Left ventricle myocardium superior (tissue), 1 donor: ENCODE results near the gene DMWD. TPM values are rescaled to one million over a fixed set of nuclear protein-coding genes. Genes with fewer than 3 reads are reported as not detected.
A peak's percentile ranks its signal among the peaks of the same experiment; 100 is the strongest.

Source experiments
- ATAC-seq: fragments of 200-7000 bp; cut with Tn5 transposase; one replicate; pipeline ENCODE4 v1.9.1; 2020; ENCODE audit warnings: mild to moderate bottlenecking, moderate library complexity
- DNase-seq: peaks from one replicate; pipeline ENCODE4 v3.0.0-alpha.2; 2020
- intact Hi-C: fragments of 100-400 bp; cut with micrococcal nuclease; formaldehyde crosslinking; loops from one replicate; pipeline ENCODE4 v1.11.0; 2022
- total RNA-seq: library from RNA; stranded (reverse); fragmentation: NEBNext Ultra II Directional; extraction: Animal tissue kit (Norgen Biotek cat#: 25700); gene quantifications from one replicate; pipeline ENCODE4 v1.2.1, GENCODE V29; 2021
- donor health status: DM: no; HTN: yes; CAD: no; lungs with severe emphysema.

DMWD gene
- total RNA-seq, 1 donor from 2014 or later: 64.6 TPM

- ATAC-seq: no peak
- DNase-seq: no peak
- intact Hi-C loops: no loop called here
Observed at GRCh38 chr19:45777395-45777961, 15.2 kb downstream of the DMWD start.

- intact Hi-C loops: no loop called here
- no peak for ATAC-seq
- DNase-seq: no peak
Observed at GRCh38 chr19:45774765-45775164, 17.9 kb downstream of the DMWD start.

DNA sequence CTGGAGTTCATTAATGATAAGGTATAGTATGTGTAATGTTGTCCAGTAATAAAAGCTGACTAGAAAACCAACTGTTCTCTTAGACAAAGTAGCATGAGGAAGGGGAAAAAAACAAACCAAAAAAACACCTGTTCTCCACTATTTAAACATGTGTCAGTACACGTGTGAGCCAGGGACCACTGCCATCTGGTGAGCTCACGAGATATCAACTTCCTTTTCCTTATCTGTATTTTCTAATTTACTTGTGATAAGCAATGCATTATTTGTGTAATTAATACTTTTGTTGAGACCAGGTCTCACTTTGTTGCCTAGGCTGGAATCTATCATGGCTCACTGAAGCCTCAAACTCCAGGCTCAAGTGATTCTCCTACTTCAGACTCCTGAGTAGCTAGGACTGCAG lies 19.3 kb downstream of the DMWD start:
- no peak for ATAC-seq
- no peak for DNase-seq

DNA sequence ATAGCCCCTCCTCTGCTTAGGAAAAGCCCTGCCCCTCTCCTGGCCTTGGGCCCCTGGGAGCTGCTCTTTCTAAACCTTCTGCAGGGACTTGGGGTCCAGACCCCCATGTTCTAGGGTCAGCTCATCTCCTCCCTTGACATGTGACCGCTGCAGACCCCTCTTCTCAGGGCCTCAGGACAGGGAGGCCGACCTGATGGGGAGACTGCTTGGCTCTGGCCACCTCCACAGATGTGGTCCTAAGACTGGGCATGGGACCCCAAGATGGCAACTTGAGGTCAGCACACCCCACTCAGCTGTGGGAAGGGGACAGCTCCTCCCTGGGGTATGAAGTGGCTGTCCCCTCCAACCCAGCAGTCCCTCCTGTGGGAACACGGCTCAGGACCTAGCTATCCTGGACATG lies 19.7 kb downstream of the DMWD start:
- no peak for DNase-seq
- intact Hi-C loops: no loop called here
- ATAC-seq: no peak

More for the DNA sequence above, 19.3 kb downstream of the DMWD start:
- intact Hi-C loops: no loop called here

GRCh38 chr19:45772130-45772840 lies 20.4 kb downstream of the DMWD start:
- intact Hi-C loops: no loop called here
- no peak for DNase-seq
- ATAC-seq: no peak

DNA sequence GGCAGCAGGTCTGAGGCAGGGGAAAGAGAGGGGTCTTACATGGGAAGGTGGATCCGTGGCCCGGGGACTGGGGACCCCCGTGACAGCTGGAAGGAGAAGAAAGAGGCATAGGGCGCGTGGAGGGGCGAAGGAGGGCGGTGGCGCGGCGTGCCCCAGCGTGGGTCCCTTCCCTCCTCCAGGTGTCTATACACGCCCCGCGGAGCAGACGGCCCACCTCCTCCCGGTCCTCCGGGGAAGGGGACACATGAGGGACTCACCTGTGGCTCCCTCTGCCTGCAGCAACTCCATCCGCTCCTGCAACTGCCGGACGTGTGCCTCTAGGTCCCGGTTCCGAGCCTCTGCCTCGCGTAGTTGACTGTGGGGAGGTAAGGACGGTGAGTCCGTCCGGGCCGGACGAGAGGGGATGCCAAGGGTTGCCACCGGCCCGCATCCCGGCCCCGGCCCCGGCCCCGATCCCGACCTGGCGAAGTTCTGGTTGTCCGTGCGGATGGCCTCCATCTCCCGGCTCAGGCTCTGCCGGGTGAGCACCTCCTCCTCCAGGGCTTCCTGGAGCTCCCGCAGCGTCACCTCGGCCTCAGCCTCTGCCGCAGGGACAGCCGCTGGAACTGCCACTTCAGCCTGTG lies 21.2 kb downstream of the DMWD start:
- intact Hi-C loops: no loop called here
- ATAC-seq (no peak), DNase-seq (peak; percentile 54)

GRCh38 chr19:45770192-45771101 lies 22.2 kb downstream of the DMWD start:
- ATAC-seq: peak; percentile 76
- intact Hi-C loops: no loop called here

DNA sequence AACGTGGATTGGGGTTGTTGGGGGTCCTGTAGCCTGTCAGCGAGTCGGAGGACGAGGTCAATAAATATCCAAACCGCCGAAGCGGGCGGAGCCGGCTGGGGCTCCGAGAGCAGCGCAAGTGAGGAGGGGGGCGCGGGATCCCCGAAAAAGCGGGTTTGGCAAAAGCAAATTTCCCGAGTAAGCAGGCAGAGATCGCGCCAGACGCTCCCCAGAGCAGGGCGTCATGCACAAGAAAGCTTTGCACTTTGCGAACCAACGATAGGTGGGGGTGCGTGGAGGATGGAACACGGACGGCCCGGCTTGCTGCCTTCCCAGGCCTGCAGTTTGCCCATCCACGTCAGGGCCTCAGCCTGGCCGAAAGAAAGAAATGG lies 22.8 kb downstream of the DMWD start:
- intact Hi-C loops: no loop called here
- ATAC-seq: peak; percentile 0
- DNase-seq: peak; percentile 63

More at GRCh38 chr19:45770192-45771101, 22.2 kb downstream of the DMWD start:
- DNase-seq: peak; percentile 98

DNA sequence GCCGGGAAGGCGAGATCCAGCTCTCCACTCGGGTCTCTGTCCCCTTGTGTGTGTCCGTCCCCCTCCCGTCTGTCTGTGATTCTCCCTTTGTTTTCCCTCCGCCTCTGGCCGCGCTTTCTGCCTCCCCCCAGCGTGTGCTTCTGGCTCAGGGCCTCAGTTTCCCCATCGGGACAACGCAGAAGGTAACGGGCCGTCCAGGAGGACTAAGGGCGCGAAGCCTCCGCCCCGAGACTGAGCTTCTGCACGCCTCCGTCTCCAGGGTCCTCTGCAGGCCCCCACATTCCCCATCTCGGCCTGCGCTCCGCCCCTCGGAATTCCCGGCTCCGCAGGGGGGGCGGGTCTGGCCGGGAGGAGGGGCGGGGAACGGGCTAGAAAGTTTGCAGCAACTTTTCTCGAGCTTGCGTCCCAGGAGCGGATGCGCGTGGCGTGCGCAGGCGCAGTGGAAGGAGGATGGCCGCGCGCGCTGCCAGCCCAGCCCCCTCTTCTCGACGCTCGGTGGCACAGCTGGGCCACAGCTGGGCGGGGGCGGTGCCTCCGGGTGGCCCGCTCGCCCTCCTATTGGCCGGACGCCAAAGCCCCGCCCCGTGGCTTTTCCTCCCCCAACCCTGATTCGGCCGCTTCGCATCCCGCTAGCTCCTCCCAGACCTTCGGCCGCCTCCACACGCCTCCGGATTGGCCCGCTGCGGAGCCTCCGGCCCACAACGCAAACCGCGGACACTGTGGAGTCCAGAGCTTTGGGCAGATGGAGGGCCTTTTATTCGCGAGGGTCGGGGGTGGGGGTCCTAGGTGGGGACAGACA lies 23.5 kb downstream of the DMWD start, which contains the start of gene SIX5:
SIX5 (minus strand) TSS at position 269 of the 799 bp plus-strand sequence. CDS start 408 bp downstream, outside the sequence.
- DNase-seq (peak; percentile 99), ATAC-seq (peak; percentile 63)
- intact Hi-C loops: no loop called here

- ATAC-seq: no peak
- intact Hi-C loops: no loop called here
- peak; percentile 73 for DNase-seq
Observed at GRCh38 chr19:45768655-45768983, 24.0 kb downstream of the DMWD start.

DNA sequence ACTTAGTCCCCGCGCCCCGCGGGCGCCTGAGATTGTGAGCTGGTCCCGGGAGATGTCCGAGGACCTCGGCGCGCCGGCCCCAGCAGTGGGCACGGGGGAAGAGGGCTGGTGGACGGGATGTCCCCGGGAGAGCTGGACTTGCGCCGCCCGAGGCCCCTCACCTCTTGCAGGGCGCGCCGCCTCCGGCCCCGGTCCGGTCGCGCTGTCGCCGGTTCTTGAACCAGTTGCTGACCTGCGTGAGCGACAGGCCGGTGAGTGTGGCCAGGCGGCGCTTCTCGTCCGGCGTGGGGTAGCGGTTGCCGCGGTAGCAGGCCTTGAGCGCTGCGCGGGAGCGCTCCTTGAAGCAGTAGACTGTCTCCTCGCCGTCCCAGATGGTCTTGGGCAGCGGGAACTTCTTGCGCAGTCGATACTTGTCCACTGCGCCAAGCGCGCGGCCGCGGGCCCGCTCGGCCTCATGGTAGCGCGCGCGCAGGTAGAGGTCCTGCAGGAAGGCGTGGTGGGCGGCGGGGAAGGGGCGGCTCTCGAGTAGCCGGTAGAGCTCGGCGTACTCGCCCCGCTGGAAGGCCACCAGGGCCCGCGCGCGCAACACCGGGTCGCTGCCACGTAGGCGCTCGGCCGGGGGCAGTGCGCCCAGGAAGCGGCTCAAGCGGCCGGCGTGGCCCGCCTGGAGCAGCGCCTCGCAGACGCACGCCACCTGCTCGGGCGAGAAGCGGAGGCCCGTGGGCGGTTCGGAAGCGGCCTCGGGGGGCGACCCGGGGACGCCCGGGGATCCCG lies 24.6 kb downstream of the DMWD start:
- peak; percentile 86 for DNase-seq
- intact Hi-C loops: no loop called here
- ATAC-seq: peak; percentile 3

DNA sequence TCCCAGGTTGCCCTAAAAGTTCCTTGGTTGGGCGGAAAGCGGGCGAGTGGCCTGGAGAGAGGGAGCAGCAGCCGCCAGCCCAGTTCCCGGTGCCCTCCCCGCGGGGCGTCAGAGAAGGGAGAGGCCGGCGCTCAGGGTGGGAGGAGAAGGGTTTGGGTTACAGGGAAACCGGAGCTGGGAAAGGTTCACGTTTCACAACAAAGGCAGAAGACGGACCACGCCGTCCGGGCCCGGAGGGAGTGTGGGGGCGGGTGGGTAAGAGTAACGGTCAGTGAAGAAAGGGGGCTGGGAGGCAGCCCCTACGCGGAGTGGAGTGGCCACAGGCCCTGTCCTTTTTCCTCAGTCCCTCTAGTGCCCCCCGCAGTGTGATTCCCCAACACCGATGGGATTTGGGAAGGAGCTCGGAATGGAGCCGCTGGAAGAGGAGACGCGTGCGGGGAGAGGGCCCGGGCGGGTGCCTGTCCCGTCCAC lies 25.2 kb downstream of the DMWD start:
- ATAC-seq (peak; percentile 4), DNase-seq (peak; percentile 85)
- intact Hi-C loops: no loop called here

- DNase-seq: peak; percentile 68
- ATAC-seq: no peak
Observed at GRCh38 chr19:45766869-45767346, 25.7 kb downstream of the DMWD start.

DNA sequence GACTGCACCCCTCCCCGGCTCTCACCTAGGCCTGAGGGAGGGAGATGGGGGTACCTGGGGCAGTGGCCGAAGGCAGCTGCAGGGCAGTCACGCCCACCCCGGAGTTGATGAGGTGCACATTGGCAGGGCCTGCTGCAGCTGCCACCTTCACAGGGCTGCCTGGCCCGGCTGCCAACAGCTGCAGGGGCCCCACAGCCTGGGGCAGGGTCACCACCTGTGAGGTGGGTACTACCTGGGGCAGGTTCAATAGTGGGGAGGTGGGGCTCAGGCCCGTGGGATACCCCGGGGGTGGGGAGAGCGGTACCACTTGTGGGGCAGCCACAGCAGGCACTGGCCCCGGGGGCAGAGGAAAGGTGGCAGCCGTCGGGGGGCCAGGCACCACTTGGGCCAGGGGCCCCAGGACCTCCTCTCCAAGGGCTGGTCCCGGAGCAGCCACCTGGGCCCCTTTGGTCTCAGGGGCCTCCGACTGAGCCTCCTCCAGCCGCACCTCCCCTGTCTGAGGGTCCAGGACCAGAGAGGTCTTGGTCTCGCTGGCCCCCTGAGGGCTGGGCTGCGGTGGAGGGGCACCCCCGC lies 26.3 kb downstream of the DMWD start:
- peak; percentile 41 for DNase-seq
- intact Hi-C loops: no loop called here
- ATAC-seq: no peak

More at GRCh38 chr19:45766869-45767346, 25.7 kb downstream of the DMWD start:
- intact Hi-C loops: no loop called here

- intact Hi-C loops: no loop called here
- DNase-seq: peak; percentile 59
- no peak for ATAC-seq
Observed at GRCh38 chr19:45765702-45766295, 26.8 kb downstream of the DMWD start.

DNA sequence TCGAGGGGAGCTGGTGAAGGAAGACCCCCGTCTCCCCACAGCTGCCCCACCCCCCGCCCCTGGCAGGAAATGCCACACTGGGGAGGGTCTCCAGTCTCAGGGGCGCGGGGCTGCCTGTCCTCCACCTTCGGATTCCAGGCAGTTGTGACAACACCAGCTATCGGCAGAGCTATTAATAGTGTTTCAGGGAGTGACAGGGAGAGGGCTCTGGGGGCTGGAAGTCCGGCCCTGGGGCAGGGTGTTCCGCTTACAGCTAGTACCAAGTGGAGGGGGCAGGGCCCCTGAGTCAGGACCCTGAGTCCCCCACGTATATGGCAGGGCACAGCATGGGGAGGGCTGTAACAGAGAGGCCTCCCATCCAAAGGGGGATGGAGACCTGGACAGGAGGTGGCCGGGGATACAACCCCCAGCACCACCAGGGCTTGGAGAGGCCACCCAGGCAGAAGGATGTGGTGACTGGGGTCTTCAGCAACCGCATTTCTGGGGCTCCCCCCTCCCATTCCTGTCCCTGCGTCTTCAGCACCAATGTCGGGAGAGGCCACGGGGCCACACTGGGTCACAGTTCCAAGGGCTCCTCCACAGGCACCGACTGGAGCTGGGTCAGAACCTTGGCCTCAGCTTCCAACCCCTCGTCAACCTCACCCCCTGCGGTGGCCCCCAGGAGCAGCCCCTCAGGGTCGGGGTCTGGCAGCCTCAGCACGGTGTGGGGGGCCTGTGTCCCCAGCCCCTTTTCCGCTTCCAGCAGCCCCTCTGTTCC lies 27.5 kb downstream of the DMWD start:
- intact Hi-C loops: no loop called here
- DNase-seq (peak; percentile 83), ATAC-seq (peak; percentile 32)
